ENCODE measurements around the gene PIEZO1.

- TF ChIP-seq CTCF (IDR thresholded peaks at IDR 0.05; ENCODE audit: insufficient read depth, low read depth, low read length) (no peak), EZH2 (IDR thresholded peaks at IDR 0.05; ENCODE audit: insufficient read depth, low read length) (no peak)
These were observed 45.8 kb upstream of the PIEZO1 start for GRCh38 chr16:88830783-88831182.

All from astrocyte (in vitro differentiated cells and primary cell).